Measurements from ENCODE around the gene INPP1. TPM values are rescaled to one million over a fixed set of nuclear protein-coding genes. Genes with fewer than 3 reads are reported as not detected.

The INPP1 gene
- total RNA-seq, 1 donor from 2014 or later, result 15.4 TPM

DNA sequence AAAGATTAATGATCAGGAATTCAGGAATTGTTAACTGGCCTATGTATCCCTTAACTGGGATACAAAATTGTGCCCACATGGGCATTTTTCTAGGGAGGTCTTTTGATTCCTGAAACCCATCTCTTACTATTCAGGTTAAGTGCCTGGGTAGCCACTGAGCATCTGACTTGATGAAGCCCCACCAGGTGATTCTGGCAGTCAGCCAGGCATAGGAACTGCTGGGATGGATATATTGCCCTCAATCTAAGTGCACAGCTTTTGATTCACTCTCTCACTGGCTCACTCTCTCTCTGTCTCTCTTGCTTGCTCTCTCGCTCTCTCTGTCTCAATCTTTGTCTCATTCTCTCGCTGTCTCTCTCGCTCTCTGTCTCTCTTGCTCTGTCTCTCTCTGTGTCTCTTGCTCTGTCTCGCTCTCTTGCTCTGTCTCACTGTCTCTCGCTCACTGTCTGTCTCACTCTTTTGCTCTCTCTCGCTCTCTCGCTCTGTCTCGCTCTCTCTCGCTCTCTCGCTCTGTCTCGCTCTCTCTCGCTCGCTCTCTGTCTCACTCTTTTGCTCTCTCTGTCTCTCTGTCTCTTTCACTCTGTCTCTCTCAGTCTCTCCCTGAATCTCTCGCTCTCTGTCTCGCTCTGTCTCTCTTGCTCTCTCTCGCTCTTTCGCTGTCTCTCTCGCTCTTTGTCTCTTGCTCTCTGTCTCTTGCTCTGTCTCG lies 22.3 kb downstream of the INPP1 start:
- Mint-ChIP-seq H3K4me1 (ENCODE audit: low read depth) (no peaks in the 10 kb centered on the region), H3K36me3 (ENCODE audit: insufficient read depth) (peaks cover 3% of the 10 kb centered on the region), H3K27me3 (no peaks in the 10 kb centered on the region), H3K9me3 (ENCODE audit: low read depth) (no peaks in the 10 kb centered on the region), H3K4me3 (ENCODE audit: low read depth) (no peak overlapping the region), H3K27ac (no peak overlapping the region)
- no peak for TF ChIP-seq CTCF (IDR thresholded peaks at IDR 0.05; ENCODE audit: unreplicated experiment)
- no peak for DNase-seq (ENCODE audit: low spot score, unreplicated experiment)

- Mint-ChIP-seq H3K9me3 (ENCODE audit: low read depth) (no peaks in the 10 kb centered on the region), H3K27me3 (no peaks in the 10 kb centered on the region), H3K27ac (no peak overlapping the region), H3K36me3 (ENCODE audit: insufficient read depth) (peaks cover 3% of the 10 kb centered on the region), H3K4me1 (ENCODE audit: low read depth) (no peaks in the 10 kb centered on the region), H3K4me3 (ENCODE audit: low read depth) (no peak overlapping the region)
- DNase-seq (ENCODE audit: low spot score, unreplicated experiment), result no peak
- TF ChIP-seq CTCF (IDR thresholded peaks at IDR 0.05; ENCODE audit: unreplicated experiment), result no peak
Observed at GRCh38 chr2:190366248-190366753, 22.9 kb downstream of the INPP1 start.

DNA sequence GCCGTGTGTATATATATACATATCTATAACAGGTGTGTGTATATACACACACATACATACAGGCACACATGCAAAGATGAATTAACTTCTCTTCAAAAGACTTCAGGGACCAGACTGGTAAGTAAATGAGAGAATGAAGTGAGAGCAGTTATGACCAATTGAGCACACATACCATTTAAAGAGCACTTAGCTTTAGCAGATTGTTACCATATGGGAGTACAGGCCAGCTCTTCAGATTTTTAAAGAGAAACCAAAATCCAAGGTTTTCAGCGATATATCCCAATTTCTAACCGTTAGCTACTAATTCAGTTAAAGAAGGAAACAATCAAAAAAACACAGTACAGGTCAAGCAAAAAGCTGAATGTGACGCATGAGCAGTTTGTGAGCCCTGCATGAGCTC lies 23.7 kb downstream of the INPP1 start:
- no peaks in the 10 kb centered on the region for H3K4me1 Mint-ChIP-seq (ENCODE audit: low read depth)
- no peaks in the 10 kb centered on the region for H3K9me3 Mint-ChIP-seq (ENCODE audit: low read depth)
- no peaks in the 10 kb centered on the region for H3K27me3 Mint-ChIP-seq
- no peak for TF ChIP-seq CTCF (IDR thresholded peaks at IDR 0.05; ENCODE audit: unreplicated experiment)
- no peak overlapping the region for H3K27ac Mint-ChIP-seq
- no peak overlapping the region for H3K4me3 Mint-ChIP-seq (ENCODE audit: low read depth)
- DNase-seq (ENCODE audit: low spot score, unreplicated experiment), result no peak
- H3K36me3 Mint-ChIP-seq (ENCODE audit: insufficient read depth), result peaks cover 3% of the 10 kb centered on the region

DNA sequence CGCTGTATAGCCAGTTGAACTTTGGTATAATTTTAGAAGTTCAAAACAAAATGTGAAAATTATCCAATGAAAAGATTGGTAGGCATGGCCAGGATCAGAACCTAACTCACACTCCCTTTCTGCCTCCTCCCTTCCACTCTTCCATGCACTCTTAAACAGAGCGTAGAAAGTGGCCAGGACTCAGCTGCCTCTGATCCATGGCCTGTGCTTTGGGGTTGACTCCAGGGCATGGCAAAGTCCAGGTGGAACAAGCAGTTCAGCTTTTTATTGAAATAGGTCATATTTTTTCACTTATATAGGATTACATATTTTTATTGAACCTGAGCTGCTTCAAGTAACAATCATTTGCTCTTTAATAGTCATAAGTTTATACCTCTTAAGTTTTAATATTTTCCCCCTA lies 26.2 kb downstream of the INPP1 start:
- TF ChIP-seq CTCF (IDR thresholded peaks at IDR 0.05; ENCODE audit: unreplicated experiment), result no peak
- DNase-seq (ENCODE audit: low spot score, unreplicated experiment), result no peak
- no peaks in the 10 kb centered on the region for H3K9me3 Mint-ChIP-seq (ENCODE audit: low read depth)
- no peaks in the 10 kb centered on the region for H3K27me3 Mint-ChIP-seq
- H3K36me3 Mint-ChIP-seq (ENCODE audit: insufficient read depth), result peaks cover 3% of the 10 kb centered on the region
- H3K27ac Mint-ChIP-seq, result no peak overlapping the region
- no peaks in the 10 kb centered on the region for H3K4me1 Mint-ChIP-seq (ENCODE audit: low read depth)
- H3K4me3 Mint-ChIP-seq (ENCODE audit: low read depth), result no peak overlapping the region

DNA sequence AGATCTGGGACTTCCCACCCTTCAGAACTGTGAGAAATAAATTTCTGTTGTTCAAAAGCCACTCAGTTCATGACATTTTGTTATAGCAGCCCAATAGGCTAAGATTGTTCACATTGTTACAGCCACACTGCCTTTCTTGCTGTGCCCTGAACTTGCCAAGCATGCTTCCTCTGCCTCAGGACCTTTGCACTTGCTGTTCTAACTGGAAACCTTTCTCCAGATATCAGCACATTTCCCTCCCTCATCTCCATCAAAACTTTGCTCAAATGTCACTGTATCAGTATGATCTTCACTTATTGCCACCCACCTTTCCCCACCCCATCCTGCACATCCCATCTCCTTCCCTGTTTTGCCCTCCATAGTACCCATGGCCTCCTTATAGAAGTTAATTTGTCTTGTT lies 32.7 kb downstream of the INPP1 start:
- no peak overlapping the region for H3K27ac Mint-ChIP-seq
- H3K36me3 Mint-ChIP-seq (ENCODE audit: insufficient read depth), result no peaks in the 10 kb centered on the region
- no peaks in the 10 kb centered on the region for H3K9me3 Mint-ChIP-seq (ENCODE audit: low read depth)
- DNase-seq (ENCODE audit: low spot score, unreplicated experiment), result no peak
- H3K4me1 Mint-ChIP-seq (ENCODE audit: low read depth), result peaks cover 4% of the 10 kb centered on the region
- H3K27me3 Mint-ChIP-seq, result no peaks in the 10 kb centered on the region
- no peak for TF ChIP-seq CTCF (IDR thresholded peaks at IDR 0.05; ENCODE audit: unreplicated experiment)
- H3K4me3 Mint-ChIP-seq (ENCODE audit: low read depth), result no peak overlapping the region

Measured in progenitor cell of endocrine pancreas (in vitro differentiated cells).